ENCODE results near the gene APH1A. TPM values are rescaled to one million over a fixed set of nuclear protein-coding genes. Genes with fewer than 3 reads are reported as not detected.

Gene APH1A
- total and polyA plus RNA-seq, 9 of the 15 experiments (the other 6 are each of a cell fraction or from before 2014, with no cell fraction given): 5.6 to 123 (median 77.0) TPM

GRCh38 chr1:150235294-150235851, 33.4 kb downstream of the APH1A start (continued):
- TF ChIP-seq JUNB (CRISPR knock-in tag; conservative IDR thresholded peaks at IDR 0.05) (no peak), MTA2 (IDR thresholded peaks at IDR 0.05; ENCODE audit: low read depth) (no peak), PCBP1 (IDR thresholded peaks at IDR 0.05; ENCODE audit: low read depth, low read length, poor library complexity, severe bottlenecking) (peak; percentile 79), CEBPB (tag; IDR thresholded peaks at IDR 0.05) (no peak), POLR2B (IDR thresholded peaks at IDR 0.05; ENCODE audit: low read depth, partially characterized antibody) (no peak), THRAP3 (IDR thresholded peaks at IDR 0.05; ENCODE audit: borderline replicate concordance) (no peak), RCOR1 (IDR thresholded peaks at IDR 0.05; ENCODE audit: borderline replicate concordance in 1 of 2, low read depth in 2 of 2, low read length in 2 of 2) (no peak), ZNF436 (CRISPR knock-in tag; IDR thresholded peaks at IDR 0.05) (no peak), ELK3 (CRISPR knock-in tag; IDR thresholded peaks at IDR 0.05) (no peak), BCOR (IDR thresholded peaks at IDR 0.05) (no peak), TRIM25 (IDR thresholded peaks at IDR 0.05; ENCODE audit: borderline replicate concordance) (no peak), ZNF830 (CRISPR knock-in tag; IDR thresholded peaks at IDR 0.05) (no peak), SMARCC2 (IDR thresholded peaks at IDR 0.05; ENCODE audit: low read depth) (0 out of 2 replicates have a peak, but pooled peaks have one; percentile 18), SMARCE1 (IDR thresholded peaks at IDR 0.05) (peak; percentile 64), SMC3 (conservative IDR thresholded peaks at IDR 0.05; ENCODE audit: insufficient read depth, low read depth, low read length) (no peak), VEZF1 (CRISPR knock-in tag; IDR thresholded peaks at IDR 0.05) (no peak), SPI1 (IDR thresholded peaks at IDR 0.05; ENCODE audit: borderline replicate concordance, low read depth, low read length) (0 out of 2 replicates have a peak, but pooled peaks have one; percentile 31), MED1 (CRISPR knock-in tag; IDR thresholded peaks at IDR 0.05; ENCODE audit: borderline replicate concordance) (no peak), E2F6 (IDR thresholded peaks at IDR 0.05; ENCODE audit: borderline replicate concordance in 1 of 2, extremely low read depth in 1 of 2, insufficient read depth in 1 of 2, insufficient read length in 1 of 2, low read depth in 1 of 2, low read length in 1 of 2, poor library complexity in 1 of 2, severe bottlenecking in 1 of 2) (peak in 1 of 2 experiments; percentile 52), MEF2D (tag; conservative IDR thresholded peaks at IDR 0.05; ENCODE audit: low read depth) (no peak), NCOA4 (IDR thresholded peaks at IDR 0.05; ENCODE audit: partially characterized antibody) (no peak), ZBED1 (IDR thresholded peaks at IDR 0.05) (no peak), ZFX (CRISPR knock-in tag; IDR thresholded peaks at IDR 0.05) (no peak; the same call in 1 of the 2 replicates), TRIM28 (IDR thresholded peaks at IDR 0.05) (no peak), RFX5 (IDR thresholded peaks at IDR 0.05; ENCODE audit: low read depth, low read length) (no peak), ZNF551 (CRISPR knock-in tag; IDR thresholded peaks at IDR 0.05) (no peak)

Data from K562 (cell line).